Measurements from ENCODE around the gene PRKCA. TPM values are rescaled to one million over a fixed set of nuclear protein-coding genes. Genes with fewer than 3 reads are reported as not detected.

PRKCA gene
- total and polyA plus RNA-seq, 2 of the 13 experiments (the other 11 are each of a cell fraction or from before 2014, with no cell fraction given): 18.5 to 21.5 TPM

DNA sequence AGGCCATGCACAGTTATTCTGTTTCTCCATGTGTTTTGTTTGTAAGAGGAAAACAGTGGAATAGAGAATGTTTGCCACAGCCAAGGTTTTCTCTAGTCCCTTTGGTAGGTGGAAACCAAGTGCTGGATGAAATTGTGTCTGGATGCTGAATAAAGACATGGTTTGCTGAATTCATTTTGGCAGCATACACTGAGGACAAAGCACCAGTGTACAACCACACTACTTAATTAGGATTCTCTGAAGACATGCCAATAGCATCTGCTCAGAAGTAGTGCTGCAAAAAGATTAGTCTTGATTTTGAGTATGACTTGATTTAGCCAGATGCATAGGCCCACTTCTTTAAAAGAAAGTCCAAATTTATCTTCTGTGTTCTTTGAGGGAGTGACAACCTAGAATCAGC is 302.0 kb downstream of the PRKCA start:
- peaks cover 0 to 2% of the 10 kb centered on the region in 2 experiments; a peak in 1 of 5 replicates for H3K36me3 ChIP-seq (replicated peaks in 1 of 2; ENCODE audit: control insufficient read depth in 1 of 2, insufficient read depth in 2 of 2, low read length in 2 of 2)
- H3K9me3 ChIP-seq (ENCODE audit: low read length): no peaks in the 10 kb centered on the region
- no peaks in the 10 kb centered on the region for H3K4me1 ChIP-seq (ENCODE audit: insufficient read depth, low read length)
- H2AFZ ChIP-seq (ENCODE audit: low read length): no peak overlapping the region
- H3K4me2 ChIP-seq (ENCODE audit: low read depth, low read length): no peak overlapping the region
- ChIA-PET POLR2A (no interaction called here), CTCF (ENCODE audit: low intra/inter-chr PET ratio, low total read pairs) (no interaction called here)
- FAIRE-seq: no peak
- H3K27me3 ChIP-seq (ENCODE audit: control insufficient read depth in 1 of 2, insufficient read depth in 2 of 2, low read length in 2 of 2): no peaks in the 10 kb centered on the region
- in situ Hi-C loops (cut with HindIII; ENCODE audit: extremely low pct_ligation_motif_present, low pct_unique_long_range_greater_than_20kb): no loop called here
- BruUV-seq (replicated peaks): no TSS peak
- H3K9ac ChIP-seq (ENCODE audit: insufficient read depth, low read depth, low read length): no peak overlapping the region
- no peak overlapping the region for H3K4me3 ChIP-seq (replicated peaks in 1 of 3; ENCODE audit: insufficient read depth in 1 of 3, low read depth in 2 of 3, low read length in 3 of 3)
- intact Hi-C loops (cut with micrococcal nuclease; ENCODE audit: unreplicated experiment): no loop called here
- H3K27ac ChIP-seq (ENCODE audit: extremely low read length, insufficient read depth, low read length): no peak overlapping the region
- TF ChIP-seq, protein P1, sequence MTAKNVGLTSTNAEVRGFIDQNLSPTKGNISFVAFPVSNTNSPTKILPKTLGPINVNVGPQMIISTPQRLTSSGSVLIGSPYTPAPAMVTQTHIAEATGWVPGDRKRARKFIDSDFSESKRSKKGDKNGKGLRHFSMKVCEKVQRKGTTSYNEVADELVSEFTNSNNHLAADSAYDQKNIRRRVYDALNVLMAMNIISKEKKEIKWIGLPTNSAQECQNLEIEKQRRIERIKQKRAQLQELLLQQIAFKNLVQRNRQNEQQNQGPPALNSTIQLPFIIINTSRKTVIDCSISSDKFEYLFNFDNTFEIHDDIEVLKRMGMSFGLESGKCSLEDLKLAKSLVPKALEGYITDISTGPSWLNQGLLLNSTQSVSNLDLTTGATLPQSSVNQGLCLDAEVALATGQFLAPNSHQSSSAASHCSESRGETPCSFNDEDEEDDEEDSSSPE (CRISPR knock-in tag; IDR thresholded peaks at IDR 0.05): no peak
- TF ChIP-seq, protein P2, sequence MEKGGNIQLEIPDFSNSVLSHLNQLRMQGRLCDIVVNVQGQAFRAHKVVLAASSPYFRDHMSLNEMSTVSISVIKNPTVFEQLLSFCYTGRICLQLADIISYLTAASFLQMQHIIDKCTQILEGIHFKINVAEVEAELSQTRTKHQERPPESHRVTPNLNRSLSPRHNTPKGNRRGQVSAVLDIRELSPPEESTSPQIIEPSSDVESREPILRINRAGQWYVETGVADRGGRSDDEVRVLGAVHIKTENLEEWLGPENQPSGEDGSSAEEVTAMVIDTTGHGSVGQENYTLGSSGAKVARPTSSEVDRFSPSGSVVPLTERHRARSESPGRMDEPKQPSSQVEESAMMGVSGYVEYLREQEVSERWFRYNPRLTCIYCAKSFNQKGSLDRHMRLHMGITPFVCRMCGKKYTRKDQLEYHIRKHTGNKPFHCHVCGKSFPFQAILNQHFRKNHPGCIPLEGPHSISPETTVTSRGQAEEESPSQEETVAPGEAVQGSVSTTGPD (CRISPR knock-in tag; IDR thresholded peaks at IDR 0.05): no peak
- TF ChIP-seq SRSF1 (optimal IDR thresholded peaks at IDR 0.05; ENCODE audit: low read depth, low read length): no peak
- TF ChIP-seq, protein P3, sequence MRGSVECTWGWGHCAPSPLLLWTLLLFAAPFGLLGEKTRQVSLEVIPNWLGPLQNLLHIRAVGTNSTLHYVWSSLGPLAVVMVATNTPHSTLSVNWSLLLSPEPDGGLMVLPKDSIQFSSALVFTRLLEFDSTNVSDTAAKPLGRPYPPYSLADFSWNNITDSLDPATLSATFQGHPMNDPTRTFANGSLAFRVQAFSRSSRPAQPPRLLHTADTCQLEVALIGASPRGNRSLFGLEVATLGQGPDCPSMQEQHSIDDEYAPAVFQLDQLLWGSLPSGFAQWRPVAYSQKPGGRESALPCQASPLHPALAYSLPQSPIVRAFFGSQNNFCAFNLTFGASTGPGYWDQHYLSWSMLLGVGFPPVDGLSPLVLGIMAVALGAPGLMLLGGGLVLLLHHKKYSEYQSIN (CRISPR knock-in tag; IDR thresholded peaks at IDR 0.05; ENCODE audit: borderline replicate concordance): no peak
- no peak for DNase-seq (ENCODE audit: low spot score)
- ATAC-seq: no peak
- no peaks in the 10 kb centered on the region for H4K20me1 ChIP-seq (ENCODE audit: insufficient read depth, low read length)
- no peaks in the 10 kb centered on the region for H3K79me2 ChIP-seq (ENCODE audit: insufficient read depth, low read length)

DNA sequence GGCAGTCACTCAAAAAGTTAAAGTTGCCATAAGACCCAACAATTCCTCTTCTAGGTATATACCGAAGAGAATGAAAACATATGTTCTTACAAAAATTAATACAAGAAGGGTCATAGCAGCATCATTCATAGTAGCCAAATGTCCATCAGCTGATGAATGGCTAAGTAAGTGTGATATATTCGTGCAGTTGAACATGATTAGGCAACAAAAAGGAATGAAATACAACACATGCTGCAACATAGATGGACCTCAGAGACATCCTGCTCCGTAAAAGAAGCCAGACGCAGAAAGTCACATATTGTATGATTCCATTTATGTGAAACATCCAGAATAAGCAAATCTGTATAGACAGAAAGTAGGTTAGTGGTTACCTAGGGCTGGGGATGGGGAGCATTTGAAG is 303.1 kb downstream of the PRKCA start:
- DNase-seq (ENCODE audit: low spot score) (no peak), ATAC-seq (no peak), FAIRE-seq (no peak)
- peaks cover 8% of the 10 kb centered on the region for H3K4me1 ChIP-seq (ENCODE audit: insufficient read depth, low read length)
- no TSS peak for BruUV-seq (replicated peaks)
- no peak overlapping the region for H3K9ac ChIP-seq (ENCODE audit: insufficient read depth, low read depth, low read length)
- no peak overlapping the region for H2AFZ ChIP-seq (ENCODE audit: low read length)
- H3K9me3 ChIP-seq (ENCODE audit: low read length): no peaks in the 10 kb centered on the region
- CTCF ChIA-PET (ENCODE audit: low intra/inter-chr PET ratio, low total read pairs): no interaction called here
- in situ Hi-C loops (cut with HindIII; ENCODE audit: extremely low pct_ligation_motif_present, low pct_unique_long_range_greater_than_20kb): no loop called here
- H3K4me3 ChIP-seq (replicated peaks in 1 of 3; ENCODE audit: insufficient read depth in 1 of 3, low read depth in 2 of 3, low read length in 3 of 3): no peak overlapping the region
- no peaks in the 10 kb centered on the region for H4K20me1 ChIP-seq (ENCODE audit: insufficient read depth, low read length)
- H3K36me3 ChIP-seq (replicated peaks in 1 of 2; ENCODE audit: control insufficient read depth in 1 of 2, insufficient read depth in 2 of 2, low read length in 2 of 2): peaks cover 0 to 2% of the 10 kb centered on the region in 2 experiments; a peak in 1 of 5 replicates
- H3K4me2 ChIP-seq (ENCODE audit: low read depth, low read length): no peak overlapping the region
- POLR2A ChIA-PET: no interaction called here
- no peaks in the 10 kb centered on the region for H3K27me3 ChIP-seq (ENCODE audit: control insufficient read depth in 1 of 2, insufficient read depth in 2 of 2, low read length in 2 of 2)
- intact Hi-C loops (cut with micrococcal nuclease; ENCODE audit: unreplicated experiment): no loop called here
- no peaks in the 10 kb centered on the region for H3K79me2 ChIP-seq (ENCODE audit: insufficient read depth, low read length)
- no peak overlapping the region for H3K27ac ChIP-seq (ENCODE audit: extremely low read length, insufficient read depth, low read length)
- WGBS (ENCODE audit: low lambda C conversion rate): 95% methylated on average over 4 of the region's 4 CpGs
- TF ChIP-seq ZNF724P (CRISPR knock-in tag; IDR thresholded peaks at IDR 0.05; ENCODE audit: borderline replicate concordance) (no peak), BCL6 (CRISPR knock-in tag; IDR thresholded peaks at IDR 0.05) (no peak), ADNP (CRISPR knock-in tag; IDR thresholded peaks at IDR 0.05) (no peak), ZNF124 (CRISPR knock-in tag; IDR thresholded peaks at IDR 0.05) (no peak)
- TF ChIP-seq, protein P4, sequence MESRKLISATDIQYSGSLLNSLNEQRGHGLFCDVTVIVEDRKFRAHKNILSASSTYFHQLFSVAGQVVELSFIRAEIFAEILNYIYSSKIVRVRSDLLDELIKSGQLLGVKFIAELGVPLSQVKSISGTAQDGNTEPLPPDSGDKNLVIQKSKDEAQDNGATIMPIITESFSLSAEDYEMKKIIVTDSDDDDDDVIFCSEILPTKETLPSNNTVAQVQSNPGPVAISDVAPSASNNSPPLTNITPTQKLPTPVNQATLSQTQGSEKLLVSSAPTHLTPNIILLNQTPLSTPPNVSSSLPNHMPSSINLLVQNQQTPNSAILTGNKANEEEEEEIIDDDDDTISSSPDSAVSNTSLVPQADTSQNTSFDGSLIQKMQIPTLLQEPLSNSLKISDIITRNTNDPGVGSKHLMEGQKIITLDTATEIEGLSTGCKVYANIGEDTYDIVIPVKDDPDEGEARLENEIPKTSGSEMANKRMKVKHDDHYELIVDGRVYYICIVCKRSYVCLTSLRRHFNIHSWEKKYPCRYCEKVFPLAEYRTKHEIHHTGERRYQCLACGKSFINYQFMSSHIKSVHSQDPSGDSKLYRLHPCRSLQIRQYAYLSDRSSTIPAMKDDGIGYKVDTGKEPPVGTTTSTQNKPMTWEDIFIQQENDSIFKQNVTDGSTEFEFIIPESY (CRISPR knock-in tag; IDR thresholded peaks at IDR 0.05): no peak
- TF ChIP-seq, protein P5, sequence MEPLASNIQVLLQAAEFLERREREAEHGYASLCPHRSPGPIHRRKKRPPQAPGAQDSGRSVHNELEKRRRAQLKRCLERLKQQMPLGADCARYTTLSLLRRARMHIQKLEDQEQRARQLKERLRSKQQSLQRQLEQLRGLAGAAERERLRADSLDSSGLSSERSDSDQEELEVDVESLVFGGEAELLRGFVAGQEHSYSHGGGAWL (CRISPR knock-in tag; IDR thresholded peaks at IDR 0.05): no peak
- TF ChIP-seq, protein P6, sequence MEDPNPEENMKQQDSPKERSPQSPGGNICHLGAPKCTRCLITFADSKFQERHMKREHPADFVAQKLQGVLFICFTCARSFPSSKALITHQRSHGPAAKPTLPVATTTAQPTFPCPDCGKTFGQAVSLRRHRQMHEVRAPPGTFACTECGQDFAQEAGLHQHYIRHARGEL (CRISPR knock-in tag; IDR thresholded peaks at IDR 0.05): no peak

Data from HepG2 (cell line).